Astrocyte of the spinal cord (primary cell): ENCODE measurements around the gene ABCB10.

Experiments used
- DNase-seq: peaks from one replicate; pipeline ENCODE4 v3.0.0; 2011; ENCODE audit warnings: low read depth, low spot score
- H3K4me3 ChIP-seq: 2 replicates; pipeline ENCODE4 v1.5.1; 2011; ENCODE audit warnings: low read depth, mild to moderate bottlenecking, low read length, moderate library complexity
- in situ Hi-C: cut with HindIII; loops from 2 replicates; pipeline ENCODE4 v1.10.0; 2017; ENCODE audit warnings: low sequenced_read_pairs
- TF ChIP-seq, protein P1 (sequence below): IDR thresholded peaks from 2 replicates; pipeline ENCODE4 v1.5.1; 2012; ENCODE audit warnings: low read depth, mild to moderate bottlenecking, low read length, inconsistent platforms

ABCB10 gene

DNA sequence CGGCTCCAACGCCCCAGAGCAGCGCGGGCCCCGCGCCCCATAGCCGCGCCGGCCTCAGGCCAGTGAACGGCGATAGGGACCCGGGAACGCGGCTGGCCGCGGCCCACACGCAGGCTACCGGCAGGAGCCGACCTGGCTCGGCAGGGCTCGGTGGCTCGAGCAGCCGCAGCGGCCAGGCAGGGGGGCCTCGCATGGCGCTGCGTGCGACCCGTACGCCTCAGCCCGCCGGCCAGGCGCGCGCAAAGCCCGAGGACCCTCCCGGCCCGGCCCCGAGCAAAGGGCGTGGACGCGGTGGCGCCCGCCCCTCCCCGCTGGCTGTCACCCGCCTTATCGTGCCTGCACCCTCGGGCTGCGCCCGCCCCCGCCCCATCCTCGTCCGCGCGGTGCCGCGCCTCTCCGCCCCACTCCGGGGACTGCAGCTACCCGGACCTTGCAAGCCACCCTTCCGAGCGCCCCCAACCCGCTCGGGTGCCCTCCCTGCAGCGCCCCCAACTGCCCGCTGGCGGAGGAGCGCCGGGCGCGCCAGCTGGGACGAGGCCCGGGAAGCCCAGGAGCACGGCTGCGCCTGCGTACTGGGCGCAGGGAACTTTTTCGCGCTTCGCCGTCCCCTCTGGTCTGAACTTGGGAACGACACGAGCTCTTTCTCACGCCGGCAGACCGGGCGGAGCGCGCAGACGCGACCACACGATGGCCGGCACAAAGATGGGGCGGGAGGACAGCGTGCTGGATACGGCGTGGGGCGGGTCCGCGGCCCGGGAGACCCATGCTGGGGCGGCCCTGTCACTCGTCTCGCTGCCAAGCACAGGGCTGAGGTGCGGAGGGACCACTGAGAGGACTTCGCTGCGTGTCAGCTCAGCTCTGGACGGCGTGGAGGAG lies at the start of gene ABCB10:
Gene ABCB10 (minus strand): TSS at position 248 of the 876 bp plus-strand sequence. CDS start 55 bp downstream, at position 193.
- in situ Hi-C loops = no loop called here
- TF ChIP-seq, protein P1, sequence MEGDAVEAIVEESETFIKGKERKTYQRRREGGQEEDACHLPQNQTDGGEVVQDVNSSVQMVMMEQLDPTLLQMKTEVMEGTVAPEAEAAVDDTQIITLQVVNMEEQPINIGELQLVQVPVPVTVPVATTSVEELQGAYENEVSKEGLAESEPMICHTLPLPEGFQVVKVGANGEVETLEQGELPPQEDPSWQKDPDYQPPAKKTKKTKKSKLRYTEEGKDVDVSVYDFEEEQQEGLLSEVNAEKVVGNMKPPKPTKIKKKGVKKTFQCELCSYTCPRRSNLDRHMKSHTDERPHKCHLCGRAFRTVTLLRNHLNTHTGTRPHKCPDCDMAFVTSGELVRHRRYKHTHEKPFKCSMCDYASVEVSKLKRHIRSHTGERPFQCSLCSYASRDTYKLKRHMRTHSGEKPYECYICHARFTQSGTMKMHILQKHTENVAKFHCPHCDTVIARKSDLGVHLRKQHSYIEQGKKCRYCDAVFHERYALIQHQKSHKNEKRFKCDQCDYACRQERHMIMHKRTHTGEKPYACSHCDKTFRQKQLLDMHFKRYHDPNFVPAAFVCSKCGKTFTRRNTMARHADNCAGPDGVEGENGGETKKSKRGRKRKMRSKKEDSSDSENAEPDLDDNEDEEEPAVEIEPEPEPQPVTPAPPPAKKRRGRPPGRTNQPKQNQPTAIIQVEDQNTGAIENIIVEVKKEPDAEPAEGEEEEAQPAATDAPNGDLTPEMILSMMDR = peak; percentile 82
- H3K4me3 ChIP-seq = peak within 1 kb of the TSS; percentile 62
- peak; percentile 98 for DNase-seq

DNA sequence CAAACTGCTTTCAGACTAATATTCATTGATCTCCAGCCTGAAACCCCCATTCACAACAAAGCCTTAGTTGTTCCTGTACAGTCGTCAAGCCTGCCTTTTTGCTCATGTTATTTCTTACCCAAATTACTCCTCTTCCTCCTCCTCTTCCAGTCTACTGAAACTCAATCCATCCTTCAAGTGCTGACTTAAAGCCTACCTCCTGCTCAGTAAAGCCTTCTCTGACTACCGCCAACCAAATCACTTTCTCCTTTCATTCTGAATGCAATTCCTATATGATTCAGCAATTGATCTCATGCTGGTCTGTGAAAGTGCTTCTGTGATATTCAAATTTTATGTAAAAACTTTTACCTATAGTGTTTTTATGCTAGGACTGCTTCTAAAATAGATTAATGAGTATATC lies 48.9 kb upstream of the ABCB10 start:
- H3K4me3 ChIP-seq = no peak overlapping the region
- no peak for DNase-seq
- in situ Hi-C loops = no loop called here
- TF ChIP-seq, protein P1 = no peak

DNA sequence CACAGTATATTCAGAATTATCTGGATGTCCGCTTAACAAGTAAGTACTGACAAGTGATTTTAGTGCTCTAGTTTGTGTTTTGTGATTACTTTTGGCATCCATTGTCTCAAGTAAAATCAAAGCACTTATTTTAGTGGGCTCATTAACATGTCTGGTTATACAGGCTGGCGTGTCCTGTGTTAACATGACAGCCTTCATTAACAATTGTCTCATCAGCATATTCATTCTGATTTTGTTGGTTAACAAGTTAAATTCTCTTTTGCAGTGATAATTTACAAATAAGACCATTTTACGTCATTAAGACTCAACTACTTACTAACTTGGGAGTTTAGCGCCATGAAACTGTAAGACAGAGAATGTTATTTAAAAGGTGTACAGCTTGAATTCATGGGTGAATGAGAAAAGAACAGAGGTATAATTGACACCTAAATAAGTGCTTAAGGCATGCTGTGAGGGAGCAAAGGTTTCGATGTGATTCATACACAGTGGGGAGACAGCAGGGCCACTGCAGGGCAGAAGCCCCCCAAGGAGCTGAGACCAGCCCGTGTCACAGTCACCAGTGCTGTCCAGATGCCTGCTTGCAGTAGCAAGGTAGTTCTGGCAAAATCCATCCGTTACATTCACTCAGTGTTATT lies 45.0 kb upstream of the ABCB10 start:
- DNase-seq = no peak
- TF ChIP-seq, protein P1 = no peak
- in situ Hi-C loops = no loop called here
- H3K4me3 ChIP-seq = no peak overlapping the region

DNA sequence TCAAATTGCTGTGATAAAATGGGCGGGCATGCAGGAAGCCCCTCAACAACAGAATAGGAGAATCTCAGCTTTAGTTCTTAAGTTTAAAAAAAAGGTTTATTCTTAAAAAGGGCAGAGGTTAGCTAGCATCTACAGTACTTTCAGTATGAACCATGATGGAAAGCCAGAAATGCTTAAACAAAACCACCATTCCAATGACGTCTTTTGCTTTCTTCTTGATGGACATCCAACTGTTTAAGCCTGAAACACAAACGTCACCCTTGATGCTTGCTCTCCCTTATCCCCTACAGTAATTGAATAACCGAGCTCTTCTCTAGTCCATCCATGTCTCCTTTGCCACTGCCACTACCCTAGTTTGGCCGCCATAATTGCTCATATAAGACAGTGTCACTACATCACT lies 41.7 kb upstream of the ABCB10 start:
- no peak overlapping the region for H3K4me3 ChIP-seq
- TF ChIP-seq, protein P1 = no peak
- no peak for DNase-seq
- in situ Hi-C loops = no loop called here

DNA sequence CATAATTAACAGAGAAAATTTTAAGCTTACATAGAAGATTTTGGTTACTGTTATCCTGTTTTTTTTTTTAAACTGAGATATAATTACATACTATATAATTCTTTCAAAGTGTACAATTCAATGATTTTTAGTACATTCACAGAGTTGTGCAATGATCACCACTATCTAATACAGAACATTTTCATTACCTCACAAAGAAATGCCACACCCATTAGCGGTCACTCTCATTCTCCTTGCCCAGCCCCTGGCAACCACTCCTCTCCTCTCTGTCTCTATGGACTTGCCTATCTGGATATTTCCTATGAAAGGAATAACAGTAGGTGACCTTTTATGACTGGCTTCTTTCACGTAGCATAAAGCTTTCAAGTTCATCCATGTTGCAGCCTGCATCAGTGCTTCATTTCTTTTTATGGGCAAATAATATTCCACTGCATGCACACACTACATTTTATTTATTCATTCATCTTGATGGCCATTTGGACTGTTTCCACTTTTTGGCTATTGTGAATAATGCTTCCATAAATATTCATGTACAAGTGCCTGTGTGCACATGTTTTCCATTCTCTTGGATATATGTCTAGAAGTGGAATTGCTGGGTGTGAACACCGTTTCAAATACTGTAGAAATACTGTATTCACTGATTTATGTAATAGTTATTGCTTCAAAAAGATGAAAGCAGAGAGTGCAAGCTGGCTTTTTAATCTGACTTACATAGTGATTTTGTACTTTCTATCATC lies 40.9 kb upstream of the ABCB10 start:
- in situ Hi-C loops = no loop called here
- no peak for DNase-seq
- H3K4me3 ChIP-seq = no peak overlapping the region
- TF ChIP-seq, protein P1 = no peak

DNA sequence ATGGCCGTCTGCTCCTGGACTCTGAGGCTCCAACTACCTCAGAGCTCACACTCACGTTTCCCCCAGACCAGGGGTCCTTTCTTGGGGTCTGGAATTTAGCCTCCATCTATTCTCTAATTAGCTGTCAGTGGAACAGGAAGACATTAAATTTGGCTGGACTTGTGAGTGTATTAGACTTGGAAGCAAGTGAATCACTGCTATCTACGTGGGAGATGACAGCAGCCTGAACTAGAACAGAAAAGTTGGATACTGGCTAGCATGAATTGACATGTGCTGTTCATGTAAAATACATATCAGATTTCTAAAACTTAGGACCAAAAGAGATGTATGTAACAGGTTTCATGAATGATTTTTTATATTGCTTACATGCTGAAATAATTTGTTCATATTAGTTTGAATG lies 39.4 kb upstream of the ABCB10 start:
- peak; percentile 16 for DNase-seq
- TF ChIP-seq, protein P1 = no peak
- in situ Hi-C loops = no loop called here
- H3K4me3 ChIP-seq = no peak overlapping the region
